Prostate gland (tissue), 2 donors: Measurements from ENCODE around the gene TTC34. TPM values are rescaled to one million over a fixed set of nuclear protein-coding genes. Genes with fewer than 3 reads are reported as not detected.

ENCODE experiments used
- DNase-seq: peaks from one replicate; pipeline ENCODE4 v3.0.0-alpha.2; 2019; ENCODE audit warnings: low spot score
- H3K27ac ChIP-seq, 2 donors: fragments of 200-600 bp; sonication (generic); 2 replicates each; pipeline ENCODE4 v1.5.1; 2017 to 2019
- H3K27me3 ChIP-seq: fragments of 200-600 bp; sonication (generic); replicated peaks from 2 replicates; pipeline ENCODE4 v1.5.1; 2019; ENCODE audit not compliant: insufficient read depth
- H3K36me3 ChIP-seq, 2 donors: fragments of 200-600 bp; sonication (generic); 1 replicate in 1 of 2; 2 replicates in 1 of 2; pipeline versions ENCODE4 v1.5.1 to v1.8.1; 2017 to 2019
- H3K4me1 ChIP-seq: fragments of 200-600 bp; sonication (generic); replicated peaks from 2 replicates; pipeline ENCODE4 v1.5.1; 2019
- H3K4me3 ChIP-seq, 2 donors: fragments of 200-600 bp; sonication (generic); 2 replicates each; pipeline ENCODE4 v1.5.1; 2017 to 2019
- H3K9me3 ChIP-seq: fragments of 200-600 bp; sonication (generic); 2 replicates; pipeline ENCODE4 v1.5.1; 2017
- POLR2A ChIP-seq: fragments of 450-650 bp; IDR thresholded peaks from one replicate; pipeline ENCODE4 v1.6.1; 2016; ENCODE audit warnings: antibody characterized with exemption, mild to moderate bottlenecking
- POLR2AphosphoS5 ChIP-seq: sonication (generic); formaldehyde crosslinking; IDR thresholded peaks from one replicate; pipeline ENCODE4 v1.6.1; 2017; ENCODE audit warnings: antibody characterized with exemption
- WGBS: methylation state at CpG from one replicate; pipeline ENCODE4 v1.1.5; 2018; 5-methylcytosine and 5-hydroxymethylcytosine counted together
- intact Hi-C: fragments of 100-400 bp; cut with DNase I; formaldehyde crosslinking; loops from one replicate; pipeline ENCODE4 v1.14.2; 2022
- total RNA-seq, 2 donors: library from RNA; depleted of rRNA; stranded (reverse); fragments of >200 nt; gene quantifications; one replicate each; pipeline ENCODE4 v1.1.0, GENCODE V29; 2016
- TF ChIP-seq, protein P1 (sequence below), 4 experiments: fragments of 200-600 bp in 2 of 4; fragments of 450-650 bp in 2 of 4; sonication (generic) in 2 of 4; IDR thresholded peaks; 1 replicate in 3 of 4; 2 replicates in 1 of 4; pipeline ENCODE4 v1.5.1; 2016 to 2019; ENCODE audit warnings: antibody characterized with exemption in 4 of 4, mild to moderate bottlenecking in 2 of 4, moderate library complexity in 2 of 4

Gene TTC34
- total RNA-seq, 2 donors from 2014 or later, result 0.32 to 1.2 TPM

- no peaks in the 10 kb centered on the region for H3K9me3 ChIP-seq
- H3K27me3 ChIP-seq, result no peaks in the 10 kb centered on the region
- 85% methylated on average over 18 of the region's 18 CpGs for WGBS
- no peak for DNase-seq
- H3K4me1 ChIP-seq, result no peaks in the 10 kb centered on the region
- intact Hi-C loops, result no loop called here
- no peak overlapping the region for H3K4me3 ChIP-seq
- TF ChIP-seq POLR2AphosphoS5 (no peak), POLR2A (no peak)
- TF ChIP-seq, protein P1, sequence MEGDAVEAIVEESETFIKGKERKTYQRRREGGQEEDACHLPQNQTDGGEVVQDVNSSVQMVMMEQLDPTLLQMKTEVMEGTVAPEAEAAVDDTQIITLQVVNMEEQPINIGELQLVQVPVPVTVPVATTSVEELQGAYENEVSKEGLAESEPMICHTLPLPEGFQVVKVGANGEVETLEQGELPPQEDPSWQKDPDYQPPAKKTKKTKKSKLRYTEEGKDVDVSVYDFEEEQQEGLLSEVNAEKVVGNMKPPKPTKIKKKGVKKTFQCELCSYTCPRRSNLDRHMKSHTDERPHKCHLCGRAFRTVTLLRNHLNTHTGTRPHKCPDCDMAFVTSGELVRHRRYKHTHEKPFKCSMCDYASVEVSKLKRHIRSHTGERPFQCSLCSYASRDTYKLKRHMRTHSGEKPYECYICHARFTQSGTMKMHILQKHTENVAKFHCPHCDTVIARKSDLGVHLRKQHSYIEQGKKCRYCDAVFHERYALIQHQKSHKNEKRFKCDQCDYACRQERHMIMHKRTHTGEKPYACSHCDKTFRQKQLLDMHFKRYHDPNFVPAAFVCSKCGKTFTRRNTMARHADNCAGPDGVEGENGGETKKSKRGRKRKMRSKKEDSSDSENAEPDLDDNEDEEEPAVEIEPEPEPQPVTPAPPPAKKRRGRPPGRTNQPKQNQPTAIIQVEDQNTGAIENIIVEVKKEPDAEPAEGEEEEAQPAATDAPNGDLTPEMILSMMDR (IDR thresholded peaks at IDR 0.05), result no peak
- H3K36me3 ChIP-seq, result no peaks in the 10 kb centered on the region
- no peak overlapping the region for H3K27ac ChIP-seq
Observed at GRCh38 chr1:2601721-2602303, 199.7 kb downstream of the TTC34 start.

- no peaks in the 10 kb centered on the region for H3K27me3 ChIP-seq
Observed at GRCh38 chr1:2598329-2598931, 203.1 kb downstream of the TTC34 start.

DNA sequence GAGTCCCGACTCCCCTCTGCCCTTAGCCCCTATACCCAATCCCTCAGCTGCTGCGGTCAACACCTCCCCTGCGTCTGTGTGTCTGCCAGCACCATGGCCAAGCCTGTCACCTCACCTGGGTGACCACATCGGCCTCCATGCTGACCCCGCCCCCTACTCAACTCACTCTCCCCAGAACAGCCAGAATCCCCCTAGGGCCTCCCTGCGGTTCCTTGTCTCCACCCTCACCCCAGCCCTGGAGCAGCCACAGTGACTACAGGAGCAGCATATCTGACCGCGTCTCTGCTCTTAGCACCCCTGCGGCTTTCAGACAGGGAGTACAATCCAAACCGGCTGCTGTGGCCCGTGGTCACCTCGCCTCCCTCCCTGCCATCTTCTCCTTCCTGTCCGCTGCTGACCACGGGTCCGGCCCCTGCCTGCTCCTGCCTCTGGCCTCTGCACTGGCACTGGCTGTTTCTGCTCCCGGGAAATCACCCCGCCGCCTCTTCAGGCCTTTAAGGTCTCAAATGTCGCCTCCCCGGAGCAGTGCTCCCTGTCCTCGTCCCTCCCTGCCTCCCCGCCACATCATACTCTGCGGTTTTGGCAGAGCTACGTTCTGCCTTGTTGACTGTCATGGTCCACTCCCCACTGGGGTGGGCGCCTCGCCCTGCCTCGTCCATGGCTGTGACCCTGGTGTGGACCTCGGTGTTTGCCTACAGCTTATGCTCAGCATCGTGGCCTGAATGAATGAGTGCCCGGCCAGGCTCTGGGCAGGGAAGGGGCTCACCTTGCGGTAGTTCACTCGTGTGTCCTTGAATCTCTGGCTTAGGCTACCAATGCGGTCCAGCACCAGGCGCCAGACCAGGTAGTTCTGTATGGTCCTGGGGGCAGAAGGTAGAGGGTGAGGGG, 203.8 kb downstream of the TTC34 start:
- no peak overlapping the region for H3K4me3 ChIP-seq
- no peak for DNase-seq
- intact Hi-C loops, result no loop called here
- peaks cover 9% of the 10 kb centered on the region for H3K4me1 ChIP-seq
- H3K27me3 ChIP-seq, result no peaks in the 10 kb centered on the region
- H3K36me3 ChIP-seq, result no peaks in the 10 kb centered on the region
- TF ChIP-seq, protein P1 (IDR thresholded peaks at IDR 0.05), result no peak
- TF ChIP-seq POLR2A (no peak), POLR2AphosphoS5 (no peak)
- no peaks in the 10 kb centered on the region for H3K9me3 ChIP-seq
- 75% methylated on average over 34 of the region's 34 CpGs for WGBS
- no peak overlapping the region for H3K27ac ChIP-seq

More at GRCh38 chr1:2598329-2598931, 203.1 kb downstream of the TTC34 start:
- WGBS, result 71% methylated on average over 3 of the region's 3 CpGs
- Histone ChIP-seq H3K27ac (no peak overlapping the region), H3K4me1 (peaks cover 9% of the 10 kb centered on the region), H3K9me3 (no peaks in the 10 kb centered on the region), H3K36me3 (no peaks in the 10 kb centered on the region), H3K4me3 (no peak overlapping the region)
- DNase-seq, result no peak
- no peak for TF ChIP-seq POLR2A
- TF ChIP-seq, protein P1 (IDR thresholded peaks at IDR 0.05), result no peak
- no peak for TF ChIP-seq POLR2AphosphoS5
- intact Hi-C loops, result no loop called here

- H3K4me3 ChIP-seq, result no peak overlapping the region
- no peak overlapping the region for H3K27ac ChIP-seq
- intact Hi-C loops, result no loop called here
- TF ChIP-seq POLR2AphosphoS5, result no peak
- no peak for TF ChIP-seq POLR2A
- TF ChIP-seq, protein P1 (IDR thresholded peaks at IDR 0.05), result no peak
- no peaks in the 10 kb centered on the region for H3K36me3 ChIP-seq
- no peaks in the 10 kb centered on the region for H3K27me3 ChIP-seq
- WGBS, result 80% methylated on average over 28 of the region's 28 CpGs
- peaks cover 9% of the 10 kb centered on the region for H3K4me1 ChIP-seq
- no peak for DNase-seq
- no peaks in the 10 kb centered on the region for H3K9me3 ChIP-seq
Observed at GRCh38 chr1:2596530-2597333, 204.8 kb downstream of the TTC34 start.
